GM12878 (cell line): ENCODE measurements around the gene PLXNA2.

ENCODE experiments used
- CTCF ChIP-seq, 3 experiments: IDR thresholded peaks in 2 of 3; conservative IDR thresholded peaks in 1 of 3; 2 replicates each; pipeline ENCODE4 v1.5.1; 2011; ENCODE audit warnings: low read depth in 3 of 3, low read length in 3 of 3, mild to moderate bottlenecking in 3 of 3, control low read depth in 2 of 3, moderate library complexity in 2 of 3, inconsistent platforms in 1 of 3, mixed read lengths in 1 of 3; ENCODE audit not compliant: control insufficient read depth in 2 of 3, insufficient read depth in 1 of 3; ENCODE audit errors: extremely low read depth in 1 of 3
- EGR1 ChIP-seq, 2 experiments: IDR thresholded peaks; 1 replicate in 1 of 2; 2 replicates in 1 of 2; pipeline ENCODE4 v1.6.1; 2011 to 2012; ENCODE audit warnings: low read depth in 2 of 2, low read length in 2 of 2, borderline replicate concordance in 1 of 2, mild to moderate bottlenecking in 1 of 2, moderate library complexity in 1 of 2
- EZH2 ChIP-seq: IDR thresholded peaks from 2 replicates; pipeline ENCODE4 v1.6.1; 2012; ENCODE audit warnings: low read depth, mild to moderate bottlenecking, control low read depth, inconsistent platforms, low read length, borderline replicate concordance; ENCODE audit not compliant: control insufficient read depth
- HCFC1 ChIP-seq: fragments of 150-350 bp; IDR thresholded peaks from 2 replicates; pipeline ENCODE4 v1.6.1; 2014; ENCODE audit warnings: low read length
- MEF2A ChIP-seq: IDR thresholded peaks from 2 replicates; pipeline ENCODE4 v1.6.1; 2011; ENCODE audit warnings: low read depth, mild to moderate bottlenecking, low read length, moderate library complexity; ENCODE audit not compliant: insufficient read depth
- POLR2A ChIP-seq: IDR thresholded peaks from 2 replicates; pipeline ENCODE4 v1.6.1; 2011; ENCODE audit warnings: low read depth, mild to moderate bottlenecking, low read length
- POU2F2 ChIP-seq: IDR thresholded peaks from 3 replicates; pipeline ENCODE4 v1.6.1; 2011; ENCODE audit warnings: low read depth, mild to moderate bottlenecking, low read length, borderline replicate concordance
- YBX1 ChIP-seq: fragments of 450-650 bp; IDR thresholded peaks from 2 replicates; pipeline ENCODE4 v1.6.1; 2016; ENCODE audit warnings: antibody characterized with exemption

- TF ChIP-seq YBX1 (no peak), CTCF (IDR thresholded peaks at IDR 0.05 in 2 of 3, conservative IDR thresholded peaks at IDR 0.05 in 1 of 3; ENCODE audit: control insufficient read depth in 2 of 3, extremely low read depth in 1 of 3, insufficient read depth in 1 of 3, low read depth in 3 of 3, low read length in 3 of 3) (no peak), EGR1 (IDR thresholded peaks at IDR 0.05; ENCODE audit: borderline replicate concordance in 1 of 2, low read depth in 2 of 2, low read length in 2 of 2) (no peak), POU2F2 (no peak), POLR2A (no peak), HCFC1 (no peak), EZH2 (no peak), MEF2A (no peak)
Observed at GRCh38 chr1:208118841-208119606, 125.2 kb downstream of the PLXNA2 start.
